Kidney epithelial cell (primary cell): Measurements from ENCODE around the gene SLC6A19. TPM values are rescaled to one million over a fixed set of nuclear protein-coding genes. Genes with fewer than 3 reads are reported as not detected.

Experiments
- DNase-seq: peaks from one replicate; pipeline ENCODE4 v3.0.0-alpha.2; 2010; ENCODE audit warnings: low read depth
- H3K27me3 ChIP-seq: 2 replicates; pipeline ENCODE4 v1.6.0; 2011; ENCODE audit warnings: low read length; ENCODE audit not compliant: control insufficient read depth, insufficient read depth
- H3K36me3 ChIP-seq: 2 replicates; pipeline ENCODE4 v1.5.1; 2011; ENCODE audit warnings: low read length; ENCODE audit not compliant: control insufficient read depth, insufficient read depth
- H3K4me3 ChIP-seq: 2 replicates; pipeline ENCODE4 v1.5.1; 2011; ENCODE audit warnings: low read depth, mild to moderate bottlenecking, control low read depth, low read length
- total RNA-seq: library from RNA; depleted of rRNA; stranded (reverse); fragments of >200 nt; gene quantifications from 2 replicates; pipeline ENCODE4 v1.2.3, GENCODE V29; 2015
- TF ChIP-seq, protein P1 (sequence below): IDR thresholded peaks from 2 replicates; pipeline ENCODE4 v1.5.1; 2011; ENCODE audit warnings: mild to moderate bottlenecking, moderate library complexity, low read length, control low read depth, inconsistent platforms; ENCODE audit not compliant: insufficient read depth, poor library complexity, severe bottlenecking

Gene SLC6A19
- total RNA-seq, 1 donor from 2014 or later = not detected

DNA sequence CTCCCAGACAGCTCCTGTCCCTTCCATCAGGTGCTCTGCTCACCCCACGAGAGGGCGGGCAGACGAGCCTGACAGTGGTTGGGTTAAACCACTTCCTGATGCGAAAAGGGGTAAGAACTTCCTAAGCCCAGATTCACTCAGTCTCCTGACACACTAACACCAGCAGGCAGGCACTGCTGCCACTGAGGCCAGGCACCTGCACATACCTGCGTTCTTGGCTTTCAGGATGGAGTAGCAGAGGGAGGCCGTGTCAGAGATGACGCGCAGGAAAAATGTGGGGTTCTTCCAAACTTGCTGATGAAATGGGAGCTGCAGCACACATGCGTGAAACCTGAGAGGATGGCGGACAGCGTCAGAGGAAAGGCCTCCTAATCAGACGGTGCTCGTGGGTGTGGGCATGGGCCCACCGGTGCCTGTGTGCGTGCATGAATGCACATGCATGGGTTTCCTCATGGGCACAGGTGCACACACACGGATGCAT, 53.7 kb downstream of the SLC6A19 start:
- DNase-seq = no peak

DNA sequence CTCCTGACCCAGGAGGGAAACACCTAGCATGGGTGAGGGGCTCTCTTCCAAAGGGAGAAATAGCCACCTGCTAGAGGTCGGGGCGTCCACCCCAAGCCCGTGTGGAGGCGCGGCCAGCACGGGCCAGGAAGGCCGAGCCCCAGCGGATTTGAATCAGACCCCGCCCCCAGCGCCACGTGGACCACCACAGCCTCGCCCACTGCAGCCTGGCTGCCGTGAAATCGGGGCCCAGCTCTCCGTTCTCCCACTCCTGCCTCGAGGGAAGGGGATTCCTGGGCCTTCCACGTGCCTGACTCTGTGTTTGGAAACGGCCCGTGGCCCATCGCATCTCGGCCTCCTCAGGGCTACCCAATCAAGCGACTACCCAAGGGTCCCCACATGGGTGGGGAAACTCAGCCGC, 55.4 kb downstream of the SLC6A19 start:
- H3K27me3 ChIP-seq = peaks cover 2% of the 10 kb centered on the region
- DNase-seq = no peak
- no peaks in the 10 kb centered on the region for H3K36me3 ChIP-seq
- TF ChIP-seq, protein P1, sequence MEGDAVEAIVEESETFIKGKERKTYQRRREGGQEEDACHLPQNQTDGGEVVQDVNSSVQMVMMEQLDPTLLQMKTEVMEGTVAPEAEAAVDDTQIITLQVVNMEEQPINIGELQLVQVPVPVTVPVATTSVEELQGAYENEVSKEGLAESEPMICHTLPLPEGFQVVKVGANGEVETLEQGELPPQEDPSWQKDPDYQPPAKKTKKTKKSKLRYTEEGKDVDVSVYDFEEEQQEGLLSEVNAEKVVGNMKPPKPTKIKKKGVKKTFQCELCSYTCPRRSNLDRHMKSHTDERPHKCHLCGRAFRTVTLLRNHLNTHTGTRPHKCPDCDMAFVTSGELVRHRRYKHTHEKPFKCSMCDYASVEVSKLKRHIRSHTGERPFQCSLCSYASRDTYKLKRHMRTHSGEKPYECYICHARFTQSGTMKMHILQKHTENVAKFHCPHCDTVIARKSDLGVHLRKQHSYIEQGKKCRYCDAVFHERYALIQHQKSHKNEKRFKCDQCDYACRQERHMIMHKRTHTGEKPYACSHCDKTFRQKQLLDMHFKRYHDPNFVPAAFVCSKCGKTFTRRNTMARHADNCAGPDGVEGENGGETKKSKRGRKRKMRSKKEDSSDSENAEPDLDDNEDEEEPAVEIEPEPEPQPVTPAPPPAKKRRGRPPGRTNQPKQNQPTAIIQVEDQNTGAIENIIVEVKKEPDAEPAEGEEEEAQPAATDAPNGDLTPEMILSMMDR = no peak
- H3K4me3 ChIP-seq = no peak overlapping the region

More for the DNA sequence above, 53.7 kb downstream of the SLC6A19 start:
- Histone ChIP-seq H3K4me3 (no peak overlapping the region), H3K36me3 (no peaks in the 10 kb centered on the region), H3K27me3 (peaks cover 5% of the 10 kb centered on the region)
- TF ChIP-seq, protein P1 = no peak

DNA sequence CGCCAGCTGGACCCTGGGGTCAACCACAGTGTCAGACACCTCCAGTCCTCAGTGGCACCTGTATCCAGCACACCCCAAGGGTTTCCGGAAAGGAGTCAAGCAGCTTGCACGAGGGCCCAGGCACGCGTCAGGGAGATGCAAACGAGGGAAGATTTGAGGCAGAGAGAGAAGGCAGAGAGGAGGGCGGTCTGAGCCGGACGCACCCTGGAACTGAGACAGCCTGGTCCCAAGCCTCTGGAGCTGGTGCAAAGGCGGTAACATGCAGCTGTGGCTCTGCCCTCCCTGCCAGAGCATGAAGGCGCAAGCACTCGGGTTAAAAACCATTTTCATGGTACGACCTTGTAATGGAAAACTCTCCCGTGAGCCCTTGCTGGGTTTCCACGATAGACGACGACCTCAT, 56.0 kb downstream of the SLC6A19 start:
- peaks cover 2% of the 10 kb centered on the region for H3K27me3 ChIP-seq
- no peaks in the 10 kb centered on the region for H3K36me3 ChIP-seq
- DNase-seq = no peak
- H3K4me3 ChIP-seq = no peak overlapping the region
- TF ChIP-seq, protein P1 = no peak

DNA sequence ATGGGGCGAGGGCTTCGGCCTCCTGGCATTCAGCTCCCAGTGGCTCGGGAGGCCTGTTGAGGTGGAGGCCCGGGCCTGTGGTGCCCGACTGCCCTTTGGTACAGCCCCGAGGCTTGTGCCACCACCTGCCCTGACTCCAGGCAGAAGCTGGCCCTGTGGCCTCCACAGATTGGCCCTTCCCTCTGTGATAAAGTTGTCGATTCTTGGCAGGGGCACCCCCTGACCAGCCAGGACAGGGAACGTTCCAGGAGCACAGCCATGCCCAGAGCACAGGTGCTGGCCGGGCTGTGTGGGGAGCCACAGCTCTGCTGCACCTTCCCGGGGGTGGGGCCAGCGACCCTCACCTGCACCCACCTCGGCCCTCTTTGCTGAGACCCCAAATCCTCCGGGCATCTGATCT, 56.4 kb downstream of the SLC6A19 start:
- no peak overlapping the region for H3K4me3 ChIP-seq
- TF ChIP-seq, protein P1 = no peak
- DNase-seq = no peak
- no peaks in the 10 kb centered on the region for H3K36me3 ChIP-seq
- H3K27me3 ChIP-seq = peaks cover 2% of the 10 kb centered on the region

DNA sequence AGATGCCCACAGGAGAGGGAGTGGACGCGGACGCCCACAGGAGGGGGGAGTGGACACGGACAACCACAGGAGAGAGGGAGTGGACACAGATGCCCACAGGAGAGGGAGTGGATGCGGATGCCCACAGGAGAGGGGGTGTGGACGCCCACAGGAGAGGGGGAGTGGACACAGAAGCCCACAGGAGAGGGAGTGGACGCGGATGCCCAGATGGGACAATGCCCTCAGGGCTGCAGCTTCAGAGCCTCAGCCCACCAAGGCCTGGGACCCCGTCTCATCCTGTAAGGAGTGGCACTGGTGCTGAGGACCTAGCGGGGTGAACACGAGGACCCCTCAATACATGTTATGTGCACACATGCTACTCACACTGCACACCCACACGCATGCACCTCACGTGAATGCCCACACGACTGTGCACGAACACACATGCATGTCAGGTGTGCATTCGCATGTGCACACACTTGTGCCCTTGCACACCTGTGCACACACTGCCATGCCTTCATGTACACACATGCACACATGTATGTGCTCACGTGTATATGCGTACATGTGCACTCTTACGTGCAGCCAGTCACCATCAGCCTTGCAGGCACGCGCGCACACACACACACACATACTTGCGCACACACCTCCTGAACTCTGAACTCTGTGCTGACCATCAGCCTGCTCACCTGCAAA, 58.5 kb downstream of the SLC6A19 start:
- no peak for DNase-seq
- no peak overlapping the region for H3K4me3 ChIP-seq
- H3K36me3 ChIP-seq = no peaks in the 10 kb centered on the region
- peaks cover 2% of the 10 kb centered on the region for H3K27me3 ChIP-seq
- TF ChIP-seq, protein P1 = no peak

DNA sequence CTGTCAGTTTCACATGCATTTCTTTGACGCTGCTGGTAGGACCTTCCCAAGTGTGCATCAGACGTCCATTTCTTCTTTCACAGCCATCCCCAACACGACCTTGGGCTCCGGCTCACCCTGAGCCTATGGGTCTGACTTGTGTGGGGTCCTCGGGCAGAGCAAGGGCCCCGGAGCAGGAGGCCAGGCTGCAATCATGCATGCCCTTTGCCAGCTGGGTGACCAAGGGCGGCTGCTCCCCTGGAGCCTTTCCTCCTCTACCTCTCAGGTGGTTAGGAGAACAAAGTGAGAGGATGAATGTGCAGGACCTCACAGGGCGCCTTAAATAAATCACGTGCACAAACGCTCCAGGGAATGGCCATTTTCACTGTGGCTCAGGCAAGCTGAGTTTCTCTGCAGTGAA, 60.2 kb downstream of the SLC6A19 start:
- H3K36me3 ChIP-seq = no peaks in the 10 kb centered on the region
- H3K4me3 ChIP-seq = no peak overlapping the region
- H3K27me3 ChIP-seq = no peaks in the 10 kb centered on the region
- no peak for DNase-seq
- TF ChIP-seq, protein P1 = no peak
